Peyer's patch (tissue), 4 donors: ENCODE results near the gene RNF130.

Experiments used
- CTCF ChIP-seq, 6 experiments: fragments of 450-650 bp in 4 of 6; fragments of 200-600 bp in 2 of 6; sonication (generic) in 1 of 6; IDR thresholded peaks; one replicate each; pipeline ENCODE4 v1.5.1; 2017 to 2019; ENCODE audit warnings: antibody characterized with exemption in 6 of 6, mild to moderate bottlenecking in 3 of 6, moderate library complexity in 1 of 6
- POLR2A ChIP-seq, 2 donors: fragments of 450-650 bp; IDR thresholded peaks; one replicate each; pipeline ENCODE4 v1.5.1; 2017; ENCODE audit warnings: antibody characterized with exemption in 2 of 2, mild to moderate bottlenecking in 2 of 2, moderate library complexity in 2 of 2

GRCh38 chr5:180035206-180035931, 36.2 kb downstream of the RNF130 start:
- TF ChIP-seq CTCF (IDR thresholded peaks at IDR 0.05): no peak
- TF ChIP-seq POLR2A (IDR thresholded peaks at IDR 0.05): no peak
